ENCODE measurements around the gene DNAH17.

DNA sequence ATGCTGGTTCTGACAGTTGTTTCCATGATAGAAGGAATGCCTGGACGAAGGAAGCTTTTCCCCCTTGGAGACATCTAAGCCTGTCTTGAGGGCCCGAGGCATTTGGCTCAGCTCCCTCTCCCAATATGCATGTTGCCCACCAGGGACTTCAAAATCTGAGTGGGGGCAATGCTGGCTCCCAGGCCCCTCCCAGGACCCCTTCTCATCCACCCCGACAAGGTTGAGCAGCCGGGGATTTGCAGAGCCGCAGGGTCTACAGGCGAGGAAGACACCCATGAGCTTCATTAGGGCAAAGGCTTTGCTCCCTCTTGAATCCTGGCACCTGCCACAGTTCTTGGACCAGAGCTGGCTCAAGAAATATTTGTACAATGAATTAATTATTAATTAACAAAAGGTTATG lies 25.1 kb upstream of the DNAH17 start:
- TF ChIP-seq, protein P1, sequence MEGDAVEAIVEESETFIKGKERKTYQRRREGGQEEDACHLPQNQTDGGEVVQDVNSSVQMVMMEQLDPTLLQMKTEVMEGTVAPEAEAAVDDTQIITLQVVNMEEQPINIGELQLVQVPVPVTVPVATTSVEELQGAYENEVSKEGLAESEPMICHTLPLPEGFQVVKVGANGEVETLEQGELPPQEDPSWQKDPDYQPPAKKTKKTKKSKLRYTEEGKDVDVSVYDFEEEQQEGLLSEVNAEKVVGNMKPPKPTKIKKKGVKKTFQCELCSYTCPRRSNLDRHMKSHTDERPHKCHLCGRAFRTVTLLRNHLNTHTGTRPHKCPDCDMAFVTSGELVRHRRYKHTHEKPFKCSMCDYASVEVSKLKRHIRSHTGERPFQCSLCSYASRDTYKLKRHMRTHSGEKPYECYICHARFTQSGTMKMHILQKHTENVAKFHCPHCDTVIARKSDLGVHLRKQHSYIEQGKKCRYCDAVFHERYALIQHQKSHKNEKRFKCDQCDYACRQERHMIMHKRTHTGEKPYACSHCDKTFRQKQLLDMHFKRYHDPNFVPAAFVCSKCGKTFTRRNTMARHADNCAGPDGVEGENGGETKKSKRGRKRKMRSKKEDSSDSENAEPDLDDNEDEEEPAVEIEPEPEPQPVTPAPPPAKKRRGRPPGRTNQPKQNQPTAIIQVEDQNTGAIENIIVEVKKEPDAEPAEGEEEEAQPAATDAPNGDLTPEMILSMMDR (IDR thresholded peaks at IDR 0.05), result no peak
- no peak for TF ChIP-seq ZFX (IDR thresholded peaks at IDR 0.05; ENCODE audit: borderline replicate concordance)

All from 22Rv1 (cell line).